K562 (cell line): ENCODE data around the gene SLFN12. TPM values are rescaled to one million over a fixed set of nuclear protein-coding genes. Genes with fewer than 3 reads are reported as not detected.

ENCODE experiments used
- ATAC-seq: fragments of 200-7000 bp; cut with Tn5 transposase; 3 replicates; pipeline ENCODE4 v1.9.1; 2020; ENCODE audit warnings: moderate library complexity
- BruUV-seq: library from RNA; stranded (reverse); fragments of 400-500 nt; replicated peaks from 2 replicates; lab custom pipeline; 2021; lab: Mats Ljungman, UMichigan
- CTCF ChIA-PET: fragments of 300-600 bp; formaldehyde crosslinking; extraction: SDS; loops from one replicate; lab custom pipeline; 2021; ENCODE audit warnings: low intra/inter-chr PET ratio; lab: Yijun Ruan, JAX
- POLR2A ChIA-PET: fragments of 300-600, 350-650 bp; sonication (Branson Sonifier 250); formaldehyde crosslinking; extraction: SDS; loops from one replicate; lab custom pipeline; 2021; ENCODE audit warnings: antibody characterized with exemption, inconsistent platforms; lab: Yijun Ruan, JAX
- DNase-seq, 4 experiments: peaks; one replicate each; pipeline versions ENCODE4 v3.0.0 to v3.0.0-alpha.2; 2011 to 2018; ENCODE audit warnings: low spot score in 3 of 4, mixed read lengths in 3 of 4; ENCODE audit errors: extremely low read depth in 1 of 4
- FAIRE-seq: peaks from 2 replicates; lab custom pipeline; 2011; peaks lifted over from hg19 to GRCh38; lab: Jason Lieb, UNC
- H2AFZ ChIP-seq: 2 replicates; pipeline ENCODE4 v1.6.0; 2011; ENCODE audit warnings: low read depth, low read length, control low read depth, inconsistent platforms
- H3K27ac ChIP-seq: fragments of 200-600 bp; 3 replicates; pipeline ENCODE4 v1.8.0; 2011; ENCODE audit warnings: low read depth, mild to moderate bottlenecking, control low read depth, inconsistent platforms, low read length, moderate library complexity, mixed read lengths; ENCODE audit errors: extremely low read depth
- H3K27me3 ChIP-seq, 2 experiments: fragments of 300-600 bp in 1 of 2; 2 replicates in 1 of 2; 3 replicates in 1 of 2; pipeline versions ENCODE4 v1.6.0 to v1.8.0; 2011; ENCODE audit warnings: inconsistent platforms in 2 of 2, low read length in 2 of 2, mild to moderate bottlenecking in 1 of 2, mixed read lengths in 1 of 2, moderate library complexity in 1 of 2; ENCODE audit not compliant: control insufficient read depth in 2 of 2, insufficient read depth in 2 of 2
- H3K36me3 ChIP-seq: fragments of 300-600 bp; 3 replicates; pipeline ENCODE4 v1.8.0; 2011; ENCODE audit warnings: mild to moderate bottlenecking, low read length, inconsistent platforms; ENCODE audit not compliant: control insufficient read depth, insufficient read depth
- H3K4me1 ChIP-seq, 2 experiments: fragments of 200-600 bp in 1 of 2; replicated peaks in 1 of 2; 2 replicates in 1 of 2; 3 replicates in 1 of 2; pipeline versions ENCODE4 v1.5.1 to v1.8.0; 2011; ENCODE audit warnings: inconsistent platforms in 2 of 2, low read length in 2 of 2, mild to moderate bottlenecking in 1 of 2, mixed read lengths in 1 of 2, moderate library complexity in 1 of 2; ENCODE audit not compliant: control insufficient read depth in 2 of 2, insufficient read depth in 2 of 2
- H3K4me2 ChIP-seq: 2 replicates; pipeline ENCODE4 v1.6.1; 2011; ENCODE audit warnings: low read length, control low read depth, inconsistent platforms, mixed read lengths; ENCODE audit not compliant: insufficient read depth
- H3K4me3 ChIP-seq: fragments of 200-600 bp; sonication (generic), shearing (Covaris generic); 2 replicates; pipeline ENCODE4 v1.5.1; 2016; ENCODE audit warnings: control low read depth, inconsistent platforms
- H3K79me2 ChIP-seq: fragments of 200-600 bp; 3 replicates; pipeline ENCODE4 v1.8.0; 2011; ENCODE audit warnings: low read length, inconsistent platforms; ENCODE audit not compliant: control insufficient read depth, insufficient read depth
- H3K9ac ChIP-seq, 2 experiments: 2 replicates each; pipeline versions ENCODE4 v1.6.0 to v1.6.1; 2011; ENCODE audit warnings: low read depth in 2 of 2, low read length in 2 of 2, control low read depth in 1 of 2, inconsistent platforms in 1 of 2, mild to moderate bottlenecking in 1 of 2, mixed read lengths in 1 of 2; ENCODE audit not compliant: insufficient read depth in 1 of 2
- H3K9me1 ChIP-seq: one replicate; pipeline ENCODE4 v1.6.0; 2011; ENCODE audit warnings: inconsistent platforms, mild to moderate bottlenecking, low read length, moderate library complexity; ENCODE audit not compliant: control insufficient read depth, insufficient read depth
- H3K9me3 ChIP-seq: replicated peaks from 2 replicates; pipeline ENCODE4 v1.5.1; 2011; ENCODE audit warnings: low read depth, low read length, inconsistent platforms; ENCODE audit not compliant: control insufficient read depth, insufficient read depth
- H4K20me1 ChIP-seq: replicated peaks from 2 replicates; pipeline ENCODE4 v1.6.1; 2011; ENCODE audit warnings: low read length, inconsistent platforms, mixed read lengths; ENCODE audit not compliant: control insufficient read depth, insufficient read depth
- BDP1 ChIP-seq: IDR thresholded peaks from 3 replicates; pipeline ENCODE4 v1.6.1; 2011; ENCODE audit not compliant: insufficient read length, insufficient read depth
- FOXM1 ChIP-seq, 2 experiments: fragments of 450-650 bp in 1 of 2; sonication (generic) in 1 of 2; formaldehyde crosslinking in 1 of 2; IDR thresholded peaks; 2 replicates each; pipeline versions ENCODE4 v1.6.1 to v1.9.0; 2017 to 2022; ENCODE audit warnings: low read depth in 2 of 2, mild to moderate bottlenecking in 2 of 2, missing genetic modification reagents in 1 of 2, moderate library complexity in 1 of 2
- GABPB2 ChIP-seq: fragments of 250-450 bp; sonication (Bioruptor Pico); conservative IDR thresholded peaks from 2 replicates; pipeline ENCODE4 v1.5.1; 2021; ENCODE audit warnings: mild to moderate bottlenecking
- HLTF ChIP-seq: fragments of 450-650 bp; IDR thresholded peaks from 2 replicates; pipeline ENCODE4 v1.6.1; 2016
- NFXL1 ChIP-seq: fragments of 450-650 bp; formaldehyde crosslinking; IDR thresholded peaks from 2 replicates; pipeline ENCODE4 v1.4.0; 2021; ENCODE audit warnings: mild to moderate bottlenecking
- NR4A1 ChIP-seq, 2 experiments: fragments of 250-450 bp in 1 of 2; fragments of 450-650 bp in 1 of 2; sonication (Bioruptor Pico) in 1 of 2; IDR thresholded peaks; 2 replicates each; pipeline versions ENCODE4 v1.4.0 to v1.6.1; 2016 to 2020; ENCODE audit warnings: mild to moderate bottlenecking in 2 of 2, missing compliant biosample characterization in 1 of 2, missing genetic modification characterization in 1 of 2, moderate library complexity in 1 of 2
- PHB ChIP-seq: fragments of 250-450 bp; sonication (Bioruptor Pico); IDR thresholded peaks from 2 replicates; pipeline ENCODE4 v1.5.0; 2021
- PHF21A ChIP-seq: fragments of 450-650 bp; IDR thresholded peaks from 2 replicates; pipeline ENCODE4 v1.6.1; 2017; ENCODE audit warnings: low read depth, borderline replicate concordance
- RCOR1 ChIP-seq, 2 experiments: IDR thresholded peaks; 2 replicates each; pipeline ENCODE4 v1.6.1; 2012; ENCODE audit warnings: low read depth in 2 of 2, low read length in 2 of 2, borderline replicate concordance in 1 of 2, improper control_type of control experiment in 1 of 2
- SRF ChIP-seq, 2 experiments: fragments of 250-450, 450-650 bp in 1 of 2; sonication (Bioruptor Pico) in 1 of 2; sonication (generic) in 1 of 2; formaldehyde crosslinking; IDR thresholded peaks; 2 replicates each; pipeline versions ENCODE4 v1.5.0 to v1.5.1; 2020 to 2022; ENCODE audit warnings: mild to moderate bottlenecking in 1 of 2, missing genetic modification reagents in 1 of 2
- XRCC4 ChIP-seq: IDR thresholded peaks from one replicate; pipeline ENCODE4 v1.6.1; 2011; ENCODE audit not compliant: insufficient read depth, insufficient read length; ENCODE audit errors: extremely low read depth
- ZBTB17 ChIP-seq: fragments of 450-650 bp; formaldehyde crosslinking; IDR thresholded peaks from 2 replicates; pipeline ENCODE4 v1.4.0; 2020; ENCODE audit warnings: mild to moderate bottlenecking
- ZNF134 ChIP-seq: fragments of 250-450 bp; sonication (Bioruptor Pico); conservative IDR thresholded peaks from 2 replicates; pipeline ENCODE4 v1.4.0; 2020
- ZNF224 ChIP-seq: sonication (generic); formaldehyde crosslinking; IDR thresholded peaks from 2 replicates; pipeline ENCODE4 v1.8.0; 2022; ENCODE audit warnings: mild to moderate bottlenecking, missing genetic modification reagents
- ZNF239 ChIP-seq: fragments of 250-450 bp; sonication (Bioruptor Pico); IDR thresholded peaks from 2 replicates; pipeline ENCODE4 v1.4.0; 2020; ENCODE audit warnings: mild to moderate bottlenecking
- ZNF766 ChIP-seq: fragments of 200-800 bp; sonication (Bioruptor generic); conservative IDR thresholded peaks from 2 replicates; pipeline ENCODE4 v1.6.1; 2016; ENCODE audit warnings: missing genetic modification characterization, missing compliant biosample characterization
- WGBS: fragments of 100-300 bp; shearing (Covaris generic); methylation state at CpG from one replicate; pipeline ENCODE4 v1.1.6; 2016; ENCODE audit warnings: low coverage, mixed read lengths; ENCODE audit not compliant: insufficient coverage; ENCODE audit errors: missing lambda C conversion rate; 5-methylcytosine and 5-hydroxymethylcytosine counted together
- in situ Hi-C: fragments of 300-500 bp; cut with MboI; formaldehyde crosslinking; loops from 4 replicates; pipeline ENCODE4 v1.15.0; 2018; ENCODE audit warnings: inconsistent platforms, mixed read lengths
- intact Hi-C: fragments of 100-400 bp; cut with micrococcal nuclease; formaldehyde crosslinking; loops from 2 replicates; pipeline ENCODE4 v1.14.2; 2022
- polyA plus RNA-seq, 8 experiments: library from polyadenylated mRNA; depleted of rRNA in 4 of 8; stranded (reverse) in 5 of 8; unstranded in 3 of 8; fragments of >200 nt; fragmentation: Nextera tagmentation in 2 of 8; fragmentation: Illumina TruSeq in 1 of 8; extraction: Ambion mirVana in 2 of 8; extraction: Trizol in 1 of 8; gene quantifications; 2 replicates each; pipeline versions ENCODE4 v1.2.1 to v1.2.3, GENCODE V29; 2011 to 2014; ENCODE audit warnings: inconsistent platforms in 1 of 8, missing spikeins in 1 of 8
- total RNA-seq, 7 experiments: library from RNA; depleted of rRNA in 6 of 7; stranded (reverse); fragments of >200 nt in 6 of 7; fragmentation: Illumina TruSeq in 2 of 7; extraction: Trizol in 2 of 7; gene quantifications; 2 replicates each; pipeline versions ENCODE4 v1.2.1 to v1.2.3, GENCODE V29; 2011 to 2021; ENCODE audit warnings: low replicate concordance in 1 of 7
- TF ChIP-seq, protein P1 (sequence below): IDR thresholded peaks from 2 replicates; pipeline ENCODE4 v1.6.1; 2014; ENCODE audit warnings: antibody characterized with exemption
- TF ChIP-seq, protein P2 (sequence below): fragments of 450-650 bp; IDR thresholded peaks from 2 replicates; pipeline ENCODE4 v1.7.1; 2018; ENCODE audit warnings: mild to moderate bottlenecking, low read depth; ENCODE audit not compliant: partially characterized antibody

SLFN12 gene
- total and polyA plus RNA-seq, 9 of the 15 experiments (the other 6 are each of a cell fraction or from before 2014, with no cell fraction given) = 0.01 to 0.09 (median 0.07) TPM; not detected in 6

DNA sequence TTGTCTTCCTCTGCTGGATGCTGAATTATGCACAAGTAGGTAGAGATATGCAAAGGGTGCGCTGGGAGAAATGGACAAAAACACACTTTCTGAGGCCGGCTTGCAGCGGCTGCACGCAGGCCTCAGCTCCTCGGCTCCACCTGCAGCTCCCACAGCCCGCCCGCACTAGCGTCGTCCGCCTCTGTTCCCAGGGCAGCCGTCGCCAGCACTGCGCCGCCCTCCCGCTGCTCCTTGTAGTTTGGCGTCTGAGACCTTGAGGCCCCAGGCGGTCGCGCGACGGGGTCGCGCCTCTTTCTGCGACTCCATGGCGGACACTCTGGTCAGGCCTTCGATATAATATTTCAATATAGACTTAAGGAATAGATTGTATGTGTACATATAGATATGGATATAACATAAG, 24.8 kb downstream of the SLFN12 start:
- WGBS = 33% methylated on average over 25 of the region's 26 CpGs
- no peak overlapping the region for H3K4me2 ChIP-seq
- no peak overlapping the region for H3K9ac ChIP-seq
- H3K4me3 ChIP-seq = no peak overlapping the region
- intact Hi-C loops = no loop called here
- no TSS peak for BruUV-seq
- no peaks in the 10 kb centered on the region for H4K20me1 ChIP-seq
- TF ChIP-seq NR4A1 (CRISPR knock-in tag; IDR thresholded peaks at IDR 0.05) (no peak), NR4A1 (tag; IDR thresholded peaks at IDR 0.05) (no peak), ZNF239 (CRISPR knock-in tag) (no peak), GABPB2 (no peak), PHF21A (no peak), RCOR1 (IDR thresholded peaks at IDR 0.05; ENCODE audit: borderline replicate concordance in 1 of 2, low read depth in 2 of 2, low read length in 2 of 2) (no peak), ZNF224 (CRISPR knock-in tag) (no peak), ZNF134 (CRISPR knock-in tag) (no peak), NFXL1 (CRISPR knock-in tag) (no peak), ZNF766 (no peak), PHB (CRISPR knock-in tag) (no peak), XRCC4 (no peak), SRF (CRISPR knock-in tag; IDR thresholded peaks at IDR 0.05) (no peak), HLTF (no peak), FOXM1 (IDR thresholded peaks at IDR 0.05; ENCODE audit: low read depth) (no peak), FOXM1 (CRISPR knock-in tag; IDR thresholded peaks at IDR 0.05; ENCODE audit: low read depth) (no peak), ZBTB17 (CRISPR knock-in tag) (no peak), BDP1 (no peak)
- TF ChIP-seq, protein P1, sequence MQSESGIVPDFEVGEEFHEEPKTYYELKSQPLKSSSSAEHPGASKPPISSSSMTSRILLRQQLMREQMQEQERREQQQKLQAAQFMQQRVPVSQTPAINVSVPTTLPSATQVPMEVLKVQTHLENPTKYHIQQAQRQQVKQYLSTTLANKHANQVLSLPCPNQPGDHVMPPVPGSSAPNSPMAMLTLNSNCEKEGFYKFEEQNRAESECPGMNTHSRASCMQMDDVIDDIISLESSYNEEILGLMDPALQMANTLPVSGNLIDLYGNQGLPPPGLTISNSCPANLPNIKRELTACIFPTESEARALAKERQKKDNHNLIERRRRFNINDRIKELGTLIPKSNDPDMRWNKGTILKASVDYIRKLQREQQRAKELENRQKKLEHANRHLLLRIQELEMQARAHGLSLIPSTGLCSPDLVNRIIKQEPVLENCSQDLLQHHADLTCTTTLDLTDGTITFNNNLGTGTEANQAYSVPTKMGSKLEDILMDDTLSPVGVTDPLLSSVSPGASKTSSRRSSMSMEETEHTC = no peak
- TF ChIP-seq, protein P2, sequence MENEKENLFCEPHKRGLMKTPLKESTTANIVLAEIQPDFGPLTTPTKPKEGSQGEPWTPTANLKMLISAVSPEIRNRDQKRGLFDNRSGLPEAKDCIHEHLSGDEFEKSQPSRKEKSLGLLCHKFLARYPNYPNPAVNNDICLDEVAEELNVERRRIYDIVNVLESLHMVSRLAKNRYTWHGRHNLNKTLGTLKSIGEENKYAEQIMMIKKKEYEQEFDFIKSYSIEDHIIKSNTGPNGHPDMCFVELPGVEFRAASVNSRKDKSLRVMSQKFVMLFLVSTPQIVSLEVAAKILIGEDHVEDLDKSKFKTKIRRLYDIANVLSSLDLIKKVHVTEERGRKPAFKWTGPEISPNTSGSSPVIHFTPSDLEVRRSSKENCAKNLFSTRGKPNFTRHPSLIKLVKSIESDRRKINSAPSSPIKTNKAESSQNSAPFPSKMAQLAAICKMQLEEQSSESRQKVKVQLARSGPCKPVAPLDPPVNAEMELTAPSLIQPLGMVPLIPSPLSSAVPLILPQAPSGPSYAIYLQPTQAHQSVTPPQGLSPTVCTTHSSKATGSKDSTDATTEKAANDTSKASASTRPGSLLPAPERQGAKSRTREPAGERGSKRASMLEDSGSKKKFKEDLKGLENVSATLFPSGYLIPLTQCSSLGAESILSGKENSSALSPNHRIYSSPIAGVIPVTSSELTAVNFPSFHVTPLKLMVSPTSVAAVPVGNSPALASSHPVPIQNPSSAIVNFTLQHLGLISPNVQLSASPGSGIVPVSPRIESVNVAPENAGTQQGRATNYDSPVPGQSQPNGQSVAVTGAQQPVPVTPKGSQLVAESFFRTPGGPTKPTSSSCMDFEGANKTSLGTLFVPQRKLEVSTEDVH = no peak
- H3K27ac ChIP-seq = no peak overlapping the region
- DNase-seq (no peak), ATAC-seq (no peak), FAIRE-seq (no peak)
- no peaks in the 10 kb centered on the region for H3K36me3 ChIP-seq
- peaks cover 0 to 3% of the 10 kb centered on the region in 2 experiments; a peak in 1 of 5 replicates for H3K4me1 ChIP-seq
- H3K27me3 ChIP-seq = peaks cover 0 to 4% of the 10 kb centered on the region in 2 experiments; a peak in 2 of 5 replicates
- in situ Hi-C loops = no loop called here
- H2AFZ ChIP-seq = no peak overlapping the region
- no peaks in the 10 kb centered on the region for H3K9me1 ChIP-seq
- H3K9me3 ChIP-seq = no peaks in the 10 kb centered on the region
- ChIA-PET CTCF (no interaction called here), POLR2A (no interaction called here)
- no peaks in the 10 kb centered on the region for H3K79me2 ChIP-seq
